Mucosa of descending colon (tissue), 3 donors: ENCODE data around the gene KCNH8. TPM values are rescaled to one million over a fixed set of nuclear protein-coding genes. Genes with fewer than 3 reads are reported as not detected.

Source experiments
- ATAC-seq: fragments of 200-7000 bp; cut with Tn5 transposase; one replicate; pipeline ENCODE4 v1.9.1; 2020; ENCODE audit warnings: mild to moderate bottlenecking, moderate library complexity
- DNase-seq, 3 donors: peaks; one replicate each; pipeline ENCODE4 v3.0.0-alpha.2; 2020
- H3K36me3 ChIP-seq: fragments of 200-600 bp; one replicate; pipeline ENCODE4 v1.8.0; 2021; ENCODE audit warnings: low read depth, mild to moderate bottlenecking
- H3K4me1 ChIP-seq: fragments of 200-600 bp; one replicate; pipeline ENCODE4 v1.8.0; 2021; ENCODE audit warnings: low read depth, mild to moderate bottlenecking
- H3K4me3 ChIP-seq: fragments of 200-600 bp; one replicate; pipeline ENCODE4 v1.8.0; 2021; ENCODE audit warnings: mild to moderate bottlenecking
- H3K9me3 ChIP-seq: fragments of 200-600 bp; one replicate; pipeline ENCODE4 v1.8.0; 2021; ENCODE audit warnings: mild to moderate bottlenecking
- intact Hi-C, 2 donors: fragments of 100-400 bp; cut with DNase I in 1 of 2; cut with micrococcal nuclease in 1 of 2; formaldehyde crosslinking; loops; one replicate each; pipeline versions ENCODE4 v1.11.0 to v1.11.1; 2022; cut with DNase I, micrococcal nuclease
- total RNA-seq, 3 donors: library from RNA; stranded (reverse); fragmentation: NEBNext Ultra II Directional in 2 of 3; extraction: Animal tissue kit (Norgen Biotek cat#: 25700) in 2 of 3; gene quantifications; one replicate each; pipeline versions ENCODE4 v1.2.1 to v1.2.4, GENCODE V29; 2021 to 2023
- TF ChIP-seq, protein P1 (sequence below): fragments of 200-600 bp; IDR thresholded peaks from one replicate; pipeline ENCODE4 v1.8.0; 2022; ENCODE audit warnings: antibody characterized with exemption, mild to moderate bottlenecking
- donor health status: DM: no; HTN: no; CAD: no; lungs with moderate emphysema.
- donor health status: DM: no; HTN: no; CAD: no.
- donor health status: DM: no; HTN: yes; CAD: no.

The KCNH8 gene
- total RNA-seq, 3 donors from 2014 or later = 1.0 to 1.3 (median 1.1) TPM

DNA sequence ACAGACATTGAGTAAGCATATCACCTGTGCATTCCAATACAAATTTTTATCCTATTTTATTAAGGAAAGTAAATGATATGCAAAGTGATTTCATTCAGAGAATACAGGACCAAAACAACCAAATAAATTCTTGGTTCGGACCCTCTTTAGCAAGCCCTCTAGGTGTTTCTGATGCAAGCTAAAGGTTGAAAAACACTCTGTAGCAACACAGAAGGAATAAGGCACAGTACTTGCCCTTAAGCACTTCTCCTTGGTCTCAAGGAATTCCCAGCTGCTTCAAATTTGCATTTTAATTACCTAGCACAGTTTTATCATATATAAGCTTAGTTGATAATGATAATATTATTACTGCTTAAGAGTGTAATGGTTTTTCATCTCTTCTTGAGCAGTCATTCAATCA lies 288.4 kb downstream of the KCNH8 start:
- Histone ChIP-seq H3K4me3 (no peak overlapping the region), H3K9me3 (no peaks in the 10 kb centered on the region), H3K4me1 (no peaks in the 10 kb centered on the region), H3K36me3 (no peaks in the 10 kb centered on the region)
- intact Hi-C loops = no loop called here
- TF ChIP-seq, protein P1, sequence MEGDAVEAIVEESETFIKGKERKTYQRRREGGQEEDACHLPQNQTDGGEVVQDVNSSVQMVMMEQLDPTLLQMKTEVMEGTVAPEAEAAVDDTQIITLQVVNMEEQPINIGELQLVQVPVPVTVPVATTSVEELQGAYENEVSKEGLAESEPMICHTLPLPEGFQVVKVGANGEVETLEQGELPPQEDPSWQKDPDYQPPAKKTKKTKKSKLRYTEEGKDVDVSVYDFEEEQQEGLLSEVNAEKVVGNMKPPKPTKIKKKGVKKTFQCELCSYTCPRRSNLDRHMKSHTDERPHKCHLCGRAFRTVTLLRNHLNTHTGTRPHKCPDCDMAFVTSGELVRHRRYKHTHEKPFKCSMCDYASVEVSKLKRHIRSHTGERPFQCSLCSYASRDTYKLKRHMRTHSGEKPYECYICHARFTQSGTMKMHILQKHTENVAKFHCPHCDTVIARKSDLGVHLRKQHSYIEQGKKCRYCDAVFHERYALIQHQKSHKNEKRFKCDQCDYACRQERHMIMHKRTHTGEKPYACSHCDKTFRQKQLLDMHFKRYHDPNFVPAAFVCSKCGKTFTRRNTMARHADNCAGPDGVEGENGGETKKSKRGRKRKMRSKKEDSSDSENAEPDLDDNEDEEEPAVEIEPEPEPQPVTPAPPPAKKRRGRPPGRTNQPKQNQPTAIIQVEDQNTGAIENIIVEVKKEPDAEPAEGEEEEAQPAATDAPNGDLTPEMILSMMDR = no peak
- ATAC-seq = no peak
- DNase-seq = no peak

DNA sequence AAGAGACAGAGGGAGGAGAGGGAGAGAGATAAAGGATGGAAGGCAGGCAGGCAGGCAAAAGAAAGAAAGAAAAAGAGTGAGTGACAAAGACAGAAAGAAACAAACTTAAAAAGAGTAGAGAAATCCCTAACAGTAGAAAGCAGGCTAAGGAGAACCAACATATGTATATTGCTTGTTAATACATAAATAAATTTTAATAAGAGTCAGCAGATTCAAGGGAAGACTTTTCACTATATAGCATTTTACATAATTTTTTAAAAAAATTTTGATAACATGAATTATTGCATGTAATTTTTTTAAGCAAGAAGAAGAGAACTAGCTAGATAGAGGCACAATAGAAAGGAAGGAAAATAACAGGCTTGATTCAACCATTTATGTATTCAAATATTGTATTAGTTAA lies 291.6 kb downstream of the KCNH8 start:
- no peaks in the 10 kb centered on the region for H3K36me3 ChIP-seq
- TF ChIP-seq, protein P1 = no peak
- H3K4me3 ChIP-seq = no peak overlapping the region
- intact Hi-C loops = no loop called here
- H3K4me1 ChIP-seq = no peaks in the 10 kb centered on the region
- no peaks in the 10 kb centered on the region for H3K9me3 ChIP-seq
- ATAC-seq (no peak), DNase-seq (no peak)

DNA sequence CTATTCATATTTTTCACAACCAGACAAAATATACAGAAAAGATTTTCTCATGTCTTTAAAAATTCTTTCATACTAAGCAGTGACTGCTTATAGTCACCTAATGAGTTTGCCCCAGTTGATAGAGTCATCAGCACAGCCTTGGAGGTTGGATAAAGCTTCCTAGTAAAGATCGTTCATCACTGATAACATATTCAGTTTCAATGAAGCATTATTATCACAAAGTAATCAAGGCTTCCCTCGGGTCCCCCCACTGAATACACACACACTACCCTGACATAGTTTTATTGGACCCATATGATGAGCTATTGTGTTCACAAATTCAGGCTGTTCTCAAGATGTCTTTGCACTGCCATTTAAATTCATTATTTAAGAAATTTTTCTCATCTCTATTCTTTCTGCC lies 297.8 kb downstream of the KCNH8 start:
- DNase-seq (no peak), ATAC-seq (no peak)
- TF ChIP-seq, protein P1 = no peak
- Histone ChIP-seq H3K36me3 (no peaks in the 10 kb centered on the region), H3K4me1 (no peaks in the 10 kb centered on the region), H3K4me3 (no peak overlapping the region), H3K9me3 (no peaks in the 10 kb centered on the region)
- intact Hi-C loops = no loop called here

DNA sequence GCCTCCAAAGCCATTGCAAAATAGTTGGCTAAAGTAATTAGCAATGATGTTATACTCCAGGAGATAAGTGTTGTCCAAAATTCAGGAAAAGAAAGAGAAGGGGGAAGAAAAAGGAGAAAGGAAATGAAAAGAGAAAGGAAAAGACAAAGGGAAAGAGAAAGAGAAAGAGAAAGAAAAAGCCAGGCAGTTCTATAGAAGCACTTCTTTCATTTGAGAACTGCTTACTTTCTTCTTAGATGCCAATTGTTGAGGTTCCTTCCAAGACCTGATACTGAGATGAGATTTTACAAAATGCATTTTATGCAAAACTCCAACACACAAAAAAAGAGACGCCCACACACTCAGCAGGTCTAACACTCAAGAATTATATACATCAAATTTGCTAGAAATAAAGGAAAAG lies 298.4 kb downstream of the KCNH8 start:
- ATAC-seq (no peak), DNase-seq (no peak)
- intact Hi-C loops = no loop called here
- TF ChIP-seq, protein P1 = no peak
- Histone ChIP-seq H3K9me3 (no peaks in the 10 kb centered on the region), H3K4me3 (no peak overlapping the region), H3K4me1 (no peaks in the 10 kb centered on the region), H3K36me3 (no peaks in the 10 kb centered on the region)

DNA sequence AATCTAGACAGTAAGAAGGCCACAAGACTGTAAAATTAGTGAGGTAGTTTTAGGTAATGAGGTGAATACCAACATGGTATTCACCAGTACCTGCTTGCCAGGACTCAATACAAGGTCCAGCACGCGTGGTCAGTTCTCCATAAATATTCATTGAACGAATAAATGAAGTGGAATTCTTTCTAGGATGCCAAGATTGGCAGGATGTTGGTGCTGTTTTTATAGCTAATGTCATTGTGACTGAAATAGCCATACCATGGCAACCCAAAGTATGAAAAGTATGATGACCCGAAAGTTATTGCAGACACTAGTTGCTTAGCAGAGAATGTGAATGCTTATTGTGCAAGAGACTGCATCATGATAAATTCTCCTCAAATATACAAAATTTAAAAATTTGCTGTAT lies 307.2 kb downstream of the KCNH8 start:
- H3K4me1 ChIP-seq = no peaks in the 10 kb centered on the region
- no peak overlapping the region for H3K4me3 ChIP-seq
- no peaks in the 10 kb centered on the region for H3K9me3 ChIP-seq
- H3K36me3 ChIP-seq = no peaks in the 10 kb centered on the region
- DNase-seq = no peak
- TF ChIP-seq, protein P1 = no peak
- ATAC-seq = no peak
- intact Hi-C loops = no loop called here

DNA sequence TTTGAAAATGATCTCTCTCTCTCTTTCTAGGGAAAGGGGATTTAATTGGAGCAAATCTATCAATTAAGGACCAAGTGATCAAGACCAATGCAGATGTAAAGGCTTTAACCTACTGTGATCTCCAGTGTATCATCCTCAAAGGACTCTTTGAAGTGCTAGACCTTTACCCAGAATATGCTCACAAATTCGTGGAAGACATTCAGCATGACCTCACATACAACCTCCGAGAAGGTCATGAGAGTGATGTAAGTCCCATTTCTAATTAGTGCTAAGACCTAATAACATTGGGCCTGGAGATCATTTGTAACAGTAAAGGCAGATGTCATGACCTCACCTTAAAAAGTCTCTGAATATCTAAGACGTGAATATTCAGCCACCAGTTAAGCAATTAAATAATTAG lies 308.4 kb downstream of the KCNH8 start:
- intact Hi-C loops = no loop called here
- no peaks in the 10 kb centered on the region for H3K9me3 ChIP-seq
- ATAC-seq (no peak), DNase-seq (no peak)
- no peaks in the 10 kb centered on the region for H3K4me1 ChIP-seq
- no peaks in the 10 kb centered on the region for H3K36me3 ChIP-seq
- H3K4me3 ChIP-seq = no peak overlapping the region
- TF ChIP-seq, protein P1 = no peak
